Measurements from ENCODE around the gene CTNNA3.

DNA sequence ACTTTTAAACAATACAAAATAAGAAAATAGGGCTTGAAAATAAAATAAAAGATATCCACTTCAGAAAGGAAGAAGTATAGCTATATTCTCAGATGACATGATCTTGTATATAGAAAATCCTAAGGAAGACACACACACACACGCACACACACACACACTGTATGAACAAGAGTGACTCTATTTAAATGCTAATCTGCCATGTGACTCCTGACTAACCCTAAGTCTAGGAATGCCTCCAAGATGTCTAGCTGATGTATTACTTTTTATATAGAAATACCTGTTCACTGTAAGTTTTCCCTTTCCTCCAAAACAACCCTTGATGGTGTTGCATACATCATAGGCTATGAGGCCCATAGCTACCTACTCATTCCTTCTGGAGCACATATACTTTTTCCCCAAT lies 943.3 kb downstream of the CTNNA3 start:
- TF ChIP-seq, protein P1, sequence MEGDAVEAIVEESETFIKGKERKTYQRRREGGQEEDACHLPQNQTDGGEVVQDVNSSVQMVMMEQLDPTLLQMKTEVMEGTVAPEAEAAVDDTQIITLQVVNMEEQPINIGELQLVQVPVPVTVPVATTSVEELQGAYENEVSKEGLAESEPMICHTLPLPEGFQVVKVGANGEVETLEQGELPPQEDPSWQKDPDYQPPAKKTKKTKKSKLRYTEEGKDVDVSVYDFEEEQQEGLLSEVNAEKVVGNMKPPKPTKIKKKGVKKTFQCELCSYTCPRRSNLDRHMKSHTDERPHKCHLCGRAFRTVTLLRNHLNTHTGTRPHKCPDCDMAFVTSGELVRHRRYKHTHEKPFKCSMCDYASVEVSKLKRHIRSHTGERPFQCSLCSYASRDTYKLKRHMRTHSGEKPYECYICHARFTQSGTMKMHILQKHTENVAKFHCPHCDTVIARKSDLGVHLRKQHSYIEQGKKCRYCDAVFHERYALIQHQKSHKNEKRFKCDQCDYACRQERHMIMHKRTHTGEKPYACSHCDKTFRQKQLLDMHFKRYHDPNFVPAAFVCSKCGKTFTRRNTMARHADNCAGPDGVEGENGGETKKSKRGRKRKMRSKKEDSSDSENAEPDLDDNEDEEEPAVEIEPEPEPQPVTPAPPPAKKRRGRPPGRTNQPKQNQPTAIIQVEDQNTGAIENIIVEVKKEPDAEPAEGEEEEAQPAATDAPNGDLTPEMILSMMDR (conservative IDR thresholded peaks at IDR 0.05; ENCODE audit: low read length) = no peak
- TF ChIP-seq EZH2phosphoT487 (IDR thresholded peaks at IDR 0.05; ENCODE audit: borderline replicate concordance) = no peak
